LNCaP clone FGC (cell line): Measurements from ENCODE around the gene AP2A2.

ENCODE experiments used
- DNase-seq: peaks from one replicate; pipeline ENCODE4 v3.0.0-alpha.2; 2011; ENCODE audit warnings: low read depth
- H3K4me3 ChIP-seq: 2 replicates; pipeline ENCODE4 v1.5.1; 2011; ENCODE audit warnings: mild to moderate bottlenecking, low read depth, low read length, control low read depth
- CTCF ChIP-seq: IDR thresholded peaks from 2 replicates; pipeline ENCODE4 v1.5.1; 2012; ENCODE audit warnings: mild to moderate bottlenecking; ENCODE audit not compliant: control insufficient read depth, insufficient read depth; ENCODE audit errors: extremely low read depth

Gene AP2A2

GRCh38 chr11:1034456-1035295 lies 109.0 kb downstream of the AP2A2 start:
- DNase-seq: no peak
- H3K4me3 ChIP-seq: no peak overlapping the region
- TF ChIP-seq CTCF: no peak

GRCh38 chr11:1035577-1036283 lies 110.1 kb downstream of the AP2A2 start:
- no peak overlapping the region for H3K4me3 ChIP-seq
- TF ChIP-seq CTCF: no peak
- no peak for DNase-seq

GRCh38 chr11:1036303-1036923 lies 110.7 kb downstream of the AP2A2 start, which contains the start of gene MUC6:
MUC6 (minus strand) TSS chr11:1036718; CDS start chr11:1036655, 63 bp downstream.
- no peak within 1 kb of the TSS for H3K4me3 ChIP-seq
- no peak for DNase-seq
- no peak for TF ChIP-seq CTCF

GRCh38 chr11:1036931-1037330 lies 111.3 kb downstream of the AP2A2 start:
- TF ChIP-seq CTCF: no peak
- no peak for DNase-seq
- no peak overlapping the region for H3K4me3 ChIP-seq

- no peak overlapping the region for H3K4me3 ChIP-seq
- no peak for DNase-seq
- TF ChIP-seq CTCF: no peak
Measured at GRCh38 chr11:1037506-1038055, 111.9 kb downstream of the AP2A2 start.

GRCh38 chr11:1038361-1038760 lies 112.7 kb downstream of the AP2A2 start:
- no peak overlapping the region for H3K4me3 ChIP-seq
- no peak for DNase-seq
- no peak for TF ChIP-seq CTCF
